ENCODE data around the gene SLC27A5.

SLC27A5 gene

DNA sequence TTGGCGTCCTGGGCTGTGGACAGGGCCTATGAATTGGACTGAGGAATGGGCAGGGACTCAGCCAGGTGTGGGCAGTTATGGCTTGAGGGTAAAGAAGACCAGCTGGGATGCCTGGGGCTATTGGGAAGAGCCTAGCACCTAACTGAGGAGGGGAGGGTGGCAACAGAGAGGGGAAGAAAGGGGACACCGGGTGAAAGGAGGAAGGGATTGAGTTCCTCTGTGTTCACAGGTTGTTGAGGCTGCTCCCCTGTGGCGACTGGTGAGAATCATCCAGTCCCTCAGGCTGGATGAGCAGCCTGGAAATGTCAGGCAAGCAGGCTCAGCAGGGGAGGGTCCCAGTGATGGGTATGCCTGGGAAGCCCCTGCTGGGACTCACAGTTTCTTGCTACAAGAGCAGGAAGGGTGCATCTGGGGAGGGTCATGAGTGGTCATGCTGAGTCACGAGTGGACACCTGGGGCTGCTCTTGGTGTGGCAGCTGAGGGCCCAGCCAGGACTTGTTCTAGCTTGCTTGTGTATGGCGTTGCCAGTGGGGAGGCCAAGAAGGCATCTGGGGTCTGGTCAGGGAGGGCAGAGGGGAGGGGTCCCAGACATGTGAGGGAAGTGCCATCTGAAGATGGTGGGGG is 43.5 kb downstream of the SLC27A5 start (continued):
- TF ChIP-seq ZBTB17 (tag by site-specific recombination; IDR thresholded peaks at IDR 0.05) (no peak), ZNF48 (tag by site-specific recombination; IDR thresholded peaks at IDR 0.05) (no peak), ZIC2 (tag by site-specific recombination; IDR thresholded peaks at IDR 0.05) (peak; percentile 99), ZNF560 (tag by site-specific recombination; IDR thresholded peaks at IDR 0.05; ENCODE audit: borderline replicate concordance) (no peak), EGR2 (tag by site-specific recombination; IDR thresholded peaks at IDR 0.05; ENCODE audit: low read depth) (no peak), ZNF155 (tag by site-specific recombination; IDR thresholded peaks at IDR 0.05) (no peak), ZBTB8A (tag by site-specific recombination; IDR thresholded peaks at IDR 0.05) (no peak), PRDM1 (tag by site-specific recombination; IDR thresholded peaks at IDR 0.05) (peak; percentile 80), ZNF660 (tag by site-specific recombination; IDR thresholded peaks at IDR 0.05) (no peak), ZNF585B (tag by site-specific recombination; IDR thresholded peaks at IDR 0.05) (no peak), ZFHX2 (tag by site-specific recombination; conservative IDR thresholded peaks at IDR 0.05) (no peak), ZNF341 (tag by site-specific recombination; IDR thresholded peaks at IDR 0.05; ENCODE audit: low read depth) (peak; percentile 64), ZNF366 (tag by site-specific recombination; conservative IDR thresholded peaks at IDR 0.05) (0 out of 2 replicates have a peak, but pooled peaks have one; percentile 21), KLF1 (tag by site-specific recombination; IDR thresholded peaks at IDR 0.05) (no peak), SALL2 (tag by site-specific recombination; IDR thresholded peaks at IDR 0.05; ENCODE audit: borderline replicate concordance) (no peak)
- TF ChIP-seq, protein P1, sequence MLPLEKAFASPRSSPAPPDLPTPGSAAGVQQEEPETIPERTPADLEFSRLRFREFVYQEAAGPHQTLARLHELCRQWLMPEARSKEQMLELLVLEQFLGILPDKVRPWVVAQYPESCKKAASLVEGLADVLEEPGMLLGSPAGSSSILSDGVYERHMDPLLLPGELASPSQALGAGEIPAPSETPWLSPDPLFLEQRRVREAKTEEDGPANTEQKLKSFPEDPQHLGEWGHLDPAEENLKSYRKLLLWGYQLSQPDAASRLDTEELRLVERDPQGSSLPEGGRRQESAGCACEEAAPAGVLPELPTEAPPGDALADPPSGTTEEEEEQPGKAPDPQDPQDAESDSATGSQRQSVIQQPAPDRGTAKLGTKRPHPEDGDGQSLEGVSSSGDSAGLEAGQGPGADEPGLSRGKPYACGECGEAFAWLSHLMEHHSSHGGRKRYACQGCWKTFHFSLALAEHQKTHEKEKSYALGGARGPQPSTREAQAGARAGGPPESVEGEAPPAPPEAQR (tag by site-specific recombination; IDR thresholded peaks at IDR 0.05) = no peak

DNA sequence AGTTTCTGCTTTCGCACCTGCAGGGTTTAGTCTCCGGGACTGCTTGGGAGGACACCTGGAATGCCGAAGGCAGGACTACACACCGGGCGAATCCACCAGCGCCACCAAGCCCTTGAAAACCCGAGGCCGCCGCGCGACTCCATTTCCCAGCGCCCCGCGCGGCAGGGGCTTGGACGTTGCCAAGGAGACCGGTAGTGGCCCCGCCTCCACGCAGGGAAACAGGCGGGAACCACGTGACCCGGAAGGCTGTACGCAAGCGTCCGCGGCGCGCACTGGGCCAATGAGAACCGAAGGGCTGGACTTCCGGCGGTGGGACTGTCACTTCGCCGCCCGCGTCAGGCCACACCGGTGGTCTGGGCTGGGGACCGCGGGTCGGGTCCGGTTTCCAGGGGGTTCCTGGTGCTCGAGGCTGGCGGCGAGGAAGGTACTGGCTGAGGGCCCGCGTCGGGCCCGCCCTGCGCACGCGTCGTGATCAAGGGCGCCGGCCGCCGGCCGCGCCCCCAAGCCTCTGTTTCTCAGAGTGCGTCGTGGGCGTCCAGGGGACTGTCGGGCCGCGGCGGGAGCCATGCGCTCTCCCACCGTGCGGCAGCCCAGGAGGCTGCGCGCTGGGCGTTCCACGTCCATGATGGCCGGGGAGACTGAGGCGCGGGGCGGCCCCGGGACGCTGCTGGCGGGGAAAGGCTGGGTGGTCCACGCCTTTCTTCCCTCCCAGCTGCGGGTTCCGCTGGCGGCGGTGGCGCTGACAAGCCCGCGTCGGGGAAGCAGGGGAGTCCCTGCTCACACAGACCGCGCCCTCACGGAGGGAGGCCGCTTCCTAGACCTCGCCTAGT is 44.8 kb downstream of the SLC27A5 start, which contains the start of gene ZNF324:
ZNF324 (plus strand) TSS at position 321 of the 830 bp plus-strand sequence. CDS start 2,106 bp downstream, outside the sequence.
- peak within 1 kb of the TSS; percentile 97 for H3K4me3 ChIP-seq (ENCODE audit: low read depth, low read length)
- H3K4me1 ChIP-seq (ENCODE audit: control insufficient read depth, insufficient read depth, low read length) = no peaks in the 10 kb centered on the region; the same call in 1 of the 2 replicates
- peaks cover 0 to 29% of the 10 kb centered on the region in 2 experiments for H3K36me3 ChIP-seq (ENCODE audit: control insufficient read depth in 2 of 2, insufficient read depth in 1 of 2, low read length in 2 of 2)
- H3K9me3 ChIP-seq (ENCODE audit: control insufficient read depth, insufficient read depth, low read depth, low read length) = no peaks in the 10 kb centered on the region
- CTCF ChIA-PET = interaction anchor here (0.8 to 1.7 kb wide), 3 partner anchors 12 to 53 kb away, joined by 3 to 11 read pairs (median 3); partner anchors contain the start of gene ZBTB45
- POLR2A ChIA-PET = interaction anchor here (0.8 to 2.6 kb wide), 6 partner anchors 9 to 140 kb away, joined by 3 to 10 read pairs (median 5); partner anchors contain the start of genes ZBTB45, ZNF324B, ZNF446 and ZNF584
- H3K27ac ChIP-seq (ENCODE audit: extremely low read depth, low read depth, low read length) = peak within 1 kb of the TSS; percentile 74; the same call in 1 of the 2 replicates
- TF ChIP-seq, protein P2, sequence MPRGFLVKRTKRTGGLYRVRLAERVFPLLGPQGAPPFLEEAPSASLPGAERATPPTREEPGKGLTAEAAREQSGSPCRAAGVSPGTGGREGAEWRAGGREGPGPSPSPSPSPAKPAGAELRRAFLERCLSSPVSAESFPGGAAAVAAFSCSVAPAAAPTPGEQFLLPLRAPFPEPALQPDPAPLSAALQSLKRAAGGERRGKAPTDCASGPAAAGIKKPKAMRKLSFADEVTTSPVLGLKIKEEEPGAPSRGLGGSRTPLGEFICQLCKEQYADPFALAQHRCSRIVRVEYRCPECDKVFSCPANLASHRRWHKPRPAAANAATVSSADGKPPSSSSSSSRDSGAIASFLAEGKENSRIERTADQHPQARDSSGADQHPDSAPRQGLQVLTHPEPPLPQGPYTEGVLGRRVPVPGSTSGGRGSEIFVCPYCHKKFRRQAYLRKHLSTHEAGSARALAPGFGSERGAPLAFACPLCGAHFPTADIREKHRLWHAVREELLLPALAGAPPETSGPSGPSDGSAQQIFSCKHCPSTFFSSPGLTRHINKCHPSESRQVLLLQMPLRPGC (tag by site-specific recombination; IDR thresholded peaks at IDR 0.05) = no peak
- TF ChIP-seq KLF10 (tag by site-specific recombination; IDR thresholded peaks at IDR 0.05) (peak; percentile 79), ZBTB17 (tag by site-specific recombination; IDR thresholded peaks at IDR 0.05) (0 out of 2 replicates have a peak, but pooled peaks have one; percentile 25), GFI1B (tag by site-specific recombination; IDR thresholded peaks at IDR 0.05) (no peak), SP7 (tag by site-specific recombination; IDR thresholded peaks at IDR 0.05) (peak; percentile 26; the same call in 1 of the 2 replicates), ZNF211 (tag by site-specific recombination; IDR thresholded peaks at IDR 0.05; ENCODE audit: low read depth) (no peak), KLF9 (tag by site-specific recombination; IDR thresholded peaks at IDR 0.05; ENCODE audit: low read depth) (peak; percentile 74), TCF7L2 (IDR thresholded peaks at IDR 0.05; ENCODE audit: borderline replicate concordance, low read depth, low read length) (no peak), ZNF837 (tag by site-specific recombination; IDR thresholded peaks at IDR 0.05) (0 out of 2 replicates have a peak, but pooled peaks have one; percentile 37), ZNF544 (tag by site-specific recombination; IDR thresholded peaks at IDR 0.05) (no peak)
- TF ChIP-seq, protein P3, sequence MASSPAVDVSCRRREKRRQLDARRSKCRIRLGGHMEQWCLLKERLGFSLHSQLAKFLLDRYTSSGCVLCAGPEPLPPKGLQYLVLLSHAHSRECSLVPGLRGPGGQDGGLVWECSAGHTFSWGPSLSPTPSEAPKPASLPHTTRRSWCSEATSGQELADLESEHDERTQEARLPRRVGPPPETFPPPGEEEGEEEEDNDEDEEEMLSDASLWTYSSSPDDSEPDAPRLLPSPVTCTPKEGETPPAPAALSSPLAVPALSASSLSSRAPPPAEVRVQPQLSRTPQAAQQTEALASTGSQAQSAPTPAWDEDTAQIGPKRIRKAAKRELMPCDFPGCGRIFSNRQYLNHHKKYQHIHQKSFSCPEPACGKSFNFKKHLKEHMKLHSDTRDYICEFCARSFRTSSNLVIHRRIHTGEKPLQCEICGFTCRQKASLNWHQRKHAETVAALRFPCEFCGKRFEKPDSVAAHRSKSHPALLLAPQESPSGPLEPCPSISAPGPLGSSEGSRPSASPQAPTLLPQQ (tag by site-specific recombination; IDR thresholded peaks at IDR 0.05) = peak; percentile 52; the same call in 1 of the 2 replicates
- TF ChIP-seq, protein P4, sequence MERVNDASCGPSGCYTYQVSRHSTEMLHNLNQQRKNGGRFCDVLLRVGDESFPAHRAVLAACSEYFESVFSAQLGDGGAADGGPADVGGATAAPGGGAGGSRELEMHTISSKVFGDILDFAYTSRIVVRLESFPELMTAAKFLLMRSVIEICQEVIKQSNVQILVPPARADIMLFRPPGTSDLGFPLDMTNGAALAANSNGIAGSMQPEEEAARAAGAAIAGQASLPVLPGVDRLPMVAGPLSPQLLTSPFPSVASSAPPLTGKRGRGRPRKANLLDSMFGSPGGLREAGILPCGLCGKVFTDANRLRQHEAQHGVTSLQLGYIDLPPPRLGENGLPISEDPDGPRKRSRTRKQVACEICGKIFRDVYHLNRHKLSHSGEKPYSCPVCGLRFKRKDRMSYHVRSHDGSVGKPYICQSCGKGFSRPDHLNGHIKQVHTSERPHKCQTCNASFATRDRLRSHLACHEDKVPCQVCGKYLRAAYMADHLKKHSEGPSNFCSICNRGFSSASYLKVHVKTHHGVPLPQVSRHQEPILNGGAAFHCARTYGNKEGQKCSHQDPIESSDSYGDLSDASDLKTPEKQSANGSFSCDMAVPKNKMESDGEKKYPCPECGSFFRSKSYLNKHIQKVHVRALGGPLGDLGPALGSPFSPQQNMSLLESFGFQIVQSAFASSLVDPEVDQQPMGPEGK (tag by site-specific recombination; IDR thresholded peaks at IDR 0.05) = peak; percentile 39; the same call in 1 of the 2 replicates
